NOMO-1 treated with dmso at 0.1 percent for 144 hours (cell line): Measurements from ENCODE around the gene GMDS.
A peak's percentile ranks its signal among the peaks of the same experiment; 100 is the strongest.
"Not testable (repeated sequence)": the region's sequence is repeated elsewhere in the genome, so short reads cannot be mapped to it uniquely, and the experiment has no call there.

Experiments used
- DNase-seq: peaks from one replicate; lab custom pipeline; 2025; ENCODE audit not compliant: unreplicated experiment; lab: John Stamatoyannopoulos, UW

The GMDS gene

GRCh38 chr6:1870251-1870650 is 375.2 kb downstream of the GMDS start:
- DNase-seq = no peak

GRCh38 chr6:1869769-1870168 is 375.6 kb downstream of the GMDS start:
- no peak for DNase-seq

GRCh38 chr6:1869308-1869707 is 376.1 kb downstream of the GMDS start:
- no peak for DNase-seq

GRCh38 chr6:1868561-1869261 is 376.7 kb downstream of the GMDS start:
- peak; percentile 62 for DNase-seq

GRCh38 chr6:1867197-1867596 is 378.2 kb downstream of the GMDS start:
- no peak for DNase-seq

- no peak for DNase-seq
Observed at GRCh38 chr6:1865585-1865984, 379.8 kb downstream of the GMDS start.

GRCh38 chr6:1864496-1864895 is 380.9 kb downstream of the GMDS start:
- DNase-seq = no peak

GRCh38 chr6:1862411-1862810 is 383.0 kb downstream of the GMDS start:
- DNase-seq = no peak

- DNase-seq = no peak
Observed at GRCh38 chr6:1860756-1861348, 384.6 kb downstream of the GMDS start.

GRCh38 chr6:1858859-1859258 is 386.5 kb downstream of the GMDS start:
- DNase-seq = no peak

- no peak for DNase-seq
Observed at GRCh38 chr6:1858196-1858595, 387.2 kb downstream of the GMDS start.

GRCh38 chr6:1856381-1856780 is 389.0 kb downstream of the GMDS start:
- DNase-seq = no peak

GRCh38 chr6:1855890-1856289 is 389.5 kb downstream of the GMDS start:
- no peak for DNase-seq

GRCh38 chr6:1854296-1854695 is 391.1 kb downstream of the GMDS start:
- no peak for DNase-seq

- no peak for DNase-seq
Observed at GRCh38 chr6:1853761-1854160, 391.6 kb downstream of the GMDS start.

- no peak for DNase-seq
Observed at GRCh38 chr6:1851681-1852456, 393.5 kb downstream of the GMDS start.

GRCh38 chr6:1850840-1851157 is 394.6 kb downstream of the GMDS start:
- DNase-seq = no peak

GRCh38 chr6:1850121-1850839 is 395.1 kb downstream of the GMDS start:
- DNase-seq = no peak

GRCh38 chr6:1849691-1850090 is 395.7 kb downstream of the GMDS start:
- peak; percentile 70 for DNase-seq

- no peak for DNase-seq
Observed at GRCh38 chr6:1848752-1849151, 396.7 kb downstream of the GMDS start.

- no peak for DNase-seq
Observed at GRCh38 chr6:1846611-1847010, 398.8 kb downstream of the GMDS start.

- DNase-seq = not testable (repeated sequence)
Observed at GRCh38 chr6:1845543-1845942, 399.9 kb downstream of the GMDS start.
